ENCODE results near the gene KAZN. TPM values are rescaled to one million over a fixed set of nuclear protein-coding genes. Genes with fewer than 3 reads are reported as not detected.

Gene KAZN
- total and polyA plus RNA-seq, 4 donors, result 7.6 to 18.8 (median 11.2) TPM

DNA sequence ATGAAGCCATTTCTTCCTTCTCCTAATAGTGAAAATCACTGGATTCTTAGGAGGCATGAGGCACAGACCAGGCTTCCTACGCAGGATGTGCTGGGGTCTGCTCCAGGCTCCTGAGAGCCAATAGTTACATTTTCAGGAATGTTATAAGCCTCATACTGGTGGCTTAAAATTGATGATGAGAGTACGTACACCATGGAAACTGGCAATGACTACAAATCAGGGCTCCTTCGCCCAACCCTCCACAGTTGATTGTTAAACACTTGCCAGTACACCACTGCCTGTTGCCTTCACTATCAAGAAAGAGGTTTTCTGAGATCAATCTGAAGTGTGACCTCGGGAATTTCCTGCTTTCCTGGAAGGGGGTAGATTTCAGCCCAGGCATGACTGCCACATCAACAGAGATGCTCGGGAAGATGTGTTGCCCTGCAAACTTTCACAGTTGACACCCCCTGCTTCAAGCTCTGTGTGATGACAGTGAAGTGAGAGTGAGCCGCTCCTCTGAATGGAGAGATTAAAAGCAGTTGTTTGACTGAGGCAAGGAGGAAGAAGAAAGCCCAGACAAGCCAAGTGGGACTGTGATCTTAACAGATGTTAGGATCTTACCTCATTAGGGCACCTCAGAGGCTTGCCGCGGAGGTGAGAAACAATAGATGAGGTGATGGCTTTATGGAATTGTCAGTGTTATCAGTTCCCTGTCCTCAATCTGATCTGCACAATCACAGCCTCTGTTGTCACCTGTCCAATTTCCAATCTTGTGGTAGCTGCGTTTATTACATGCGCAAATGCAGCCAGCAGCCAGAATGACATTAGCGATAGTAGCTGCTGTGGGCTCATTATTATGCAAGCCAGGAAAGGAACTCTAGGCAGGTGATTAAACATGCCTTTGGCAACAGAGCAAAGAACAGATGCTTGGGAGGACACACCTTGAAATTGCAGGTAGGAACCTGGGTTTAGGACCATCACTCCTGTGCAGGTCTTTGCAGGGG lies 277.3 kb downstream of the KAZN start:
- TF ChIP-seq, protein P1, sequence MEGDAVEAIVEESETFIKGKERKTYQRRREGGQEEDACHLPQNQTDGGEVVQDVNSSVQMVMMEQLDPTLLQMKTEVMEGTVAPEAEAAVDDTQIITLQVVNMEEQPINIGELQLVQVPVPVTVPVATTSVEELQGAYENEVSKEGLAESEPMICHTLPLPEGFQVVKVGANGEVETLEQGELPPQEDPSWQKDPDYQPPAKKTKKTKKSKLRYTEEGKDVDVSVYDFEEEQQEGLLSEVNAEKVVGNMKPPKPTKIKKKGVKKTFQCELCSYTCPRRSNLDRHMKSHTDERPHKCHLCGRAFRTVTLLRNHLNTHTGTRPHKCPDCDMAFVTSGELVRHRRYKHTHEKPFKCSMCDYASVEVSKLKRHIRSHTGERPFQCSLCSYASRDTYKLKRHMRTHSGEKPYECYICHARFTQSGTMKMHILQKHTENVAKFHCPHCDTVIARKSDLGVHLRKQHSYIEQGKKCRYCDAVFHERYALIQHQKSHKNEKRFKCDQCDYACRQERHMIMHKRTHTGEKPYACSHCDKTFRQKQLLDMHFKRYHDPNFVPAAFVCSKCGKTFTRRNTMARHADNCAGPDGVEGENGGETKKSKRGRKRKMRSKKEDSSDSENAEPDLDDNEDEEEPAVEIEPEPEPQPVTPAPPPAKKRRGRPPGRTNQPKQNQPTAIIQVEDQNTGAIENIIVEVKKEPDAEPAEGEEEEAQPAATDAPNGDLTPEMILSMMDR (IDR thresholded peaks at IDR 0.05; ENCODE audit: control extremely low read depth, extremely low read depth), result no peak
- Histone ChIP-seq H3K4me1 (ENCODE audit: control insufficient read depth in 5 of 5, insufficient read depth in 5 of 5, low read length in 5 of 5) (peaks cover 0 to 8% (median 2%) of the 10 kb centered on the region in 5 donors), H3K27me3 (ENCODE audit: control insufficient read depth in 3 of 3, insufficient read depth in 3 of 3, low read length in 2 of 3) (no peaks in the 10 kb centered on the region), H3K9ac (ENCODE audit: insufficient read depth in 1 of 2, low read length in 2 of 2) (no peak overlapping the region), H3K9me3 (ENCODE audit: control insufficient read depth in 4 of 4, insufficient read depth in 3 of 4, low read length in 3 of 4) (no peaks in the 10 kb centered on the region), H3K4me3 (no peak overlapping the region), H3K36me3 (ENCODE audit: control insufficient read depth in 4 of 4, insufficient read depth in 4 of 4, low read length in 4 of 4) (no peaks in the 10 kb centered on the region), H3K27ac (ENCODE audit: low read depth in 1 of 2, low read length in 1 of 2) (no peak overlapping the region)
- ATAC-seq (ENCODE audit: insufficient read depth, low FRiP score) (no peak), DNase-seq (peak in 2 of 3 donors; percentile 37 to 41)
- WGBS, 2 donors, result 30 to 39% methylated on average over 11 of the region's 11 CpGs

DNA sequence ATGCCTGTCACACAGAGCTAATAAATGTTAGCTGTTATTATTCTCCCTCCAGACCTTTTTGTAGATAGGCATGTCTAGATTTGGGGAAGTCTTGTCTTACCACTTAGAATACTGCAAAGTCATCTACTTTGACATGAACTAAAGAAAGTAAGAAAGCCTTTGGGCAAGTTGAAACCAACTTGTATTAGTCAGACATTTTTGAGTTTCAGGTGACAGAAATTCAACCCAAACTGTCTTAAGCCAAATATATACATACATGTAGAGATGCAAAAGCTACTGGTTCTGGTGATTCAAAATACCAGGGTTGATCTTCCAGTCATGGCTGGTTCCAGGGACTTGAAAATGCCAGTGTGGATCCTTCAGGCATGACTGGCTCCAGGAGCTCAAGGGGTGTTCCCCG lies 278.3 kb downstream of the KAZN start:
- WGBS, 2 donors, result 94 to 98% methylated on average over 1 of the region's 1 CpG
- Histone ChIP-seq H3K4me1 (ENCODE audit: control insufficient read depth in 5 of 5, insufficient read depth in 5 of 5, low read length in 5 of 5) (peaks cover 0 to 8% (median 2%) of the 10 kb centered on the region in 5 donors), H3K9ac (ENCODE audit: insufficient read depth in 1 of 2, low read length in 2 of 2) (no peak overlapping the region), H3K27ac (ENCODE audit: low read depth in 1 of 2, low read length in 1 of 2) (no peak overlapping the region), H3K9me3 (ENCODE audit: control insufficient read depth in 4 of 4, insufficient read depth in 3 of 4, low read length in 3 of 4) (peaks cover 0 to 3% (median 0%) of the 10 kb centered on the region in 4 donors), H3K36me3 (ENCODE audit: control insufficient read depth in 4 of 4, insufficient read depth in 4 of 4, low read length in 4 of 4) (no peaks in the 10 kb centered on the region), H3K27me3 (ENCODE audit: control insufficient read depth in 3 of 3, insufficient read depth in 3 of 3, low read length in 2 of 3) (no peaks in the 10 kb centered on the region), H3K4me3 (no peak overlapping the region)
- DNase-seq, result no peak
- no peak for ATAC-seq (ENCODE audit: insufficient read depth, low FRiP score)
- TF ChIP-seq, protein P1 (IDR thresholded peaks at IDR 0.05; ENCODE audit: control extremely low read depth, extremely low read depth), result no peak

DNA sequence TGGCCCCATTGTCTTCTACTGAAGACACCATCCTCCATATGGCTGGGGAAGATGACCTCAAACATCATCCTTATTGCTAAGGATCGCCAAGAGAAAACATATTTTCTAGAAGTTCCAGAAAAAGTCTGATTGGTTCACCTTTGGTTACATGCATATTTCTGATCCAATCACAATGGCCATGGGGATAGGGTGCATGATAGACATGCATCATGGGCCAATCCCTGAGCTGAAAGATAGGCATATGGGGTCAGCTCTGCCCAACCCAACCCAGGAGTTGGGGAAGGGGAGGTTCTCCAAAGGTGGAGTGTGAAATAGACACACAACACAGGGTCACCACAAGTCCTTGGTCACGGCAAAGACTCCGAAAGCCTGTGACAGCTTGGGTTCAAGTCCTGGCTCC lies 278.7 kb downstream of the KAZN start:
- Histone ChIP-seq H3K4me3 (no peak overlapping the region), H3K27ac (ENCODE audit: low read depth in 1 of 2, low read length in 1 of 2) (no peak overlapping the region), H3K9me3 (ENCODE audit: control insufficient read depth in 4 of 4, insufficient read depth in 3 of 4, low read length in 3 of 4) (peaks cover 0 to 3% (median 0%) of the 10 kb centered on the region in 4 donors), H3K4me1 (ENCODE audit: control insufficient read depth in 5 of 5, insufficient read depth in 5 of 5, low read length in 5 of 5) (peaks cover 0 to 10% (median 2%) of the 10 kb centered on the region in 5 donors), H3K36me3 (ENCODE audit: control insufficient read depth in 4 of 4, insufficient read depth in 4 of 4, low read length in 4 of 4) (no peaks in the 10 kb centered on the region), H3K9ac (ENCODE audit: insufficient read depth in 1 of 2, low read length in 2 of 2) (no peak overlapping the region), H3K27me3 (ENCODE audit: control insufficient read depth in 3 of 3, insufficient read depth in 3 of 3, low read length in 2 of 3) (no peaks in the 10 kb centered on the region)
- no peak for ATAC-seq (ENCODE audit: insufficient read depth, low FRiP score)
- WGBS, 2 donors, result 92 to 98% methylated on average over 3 of the region's 3 CpGs
- TF ChIP-seq, protein P1 (IDR thresholded peaks at IDR 0.05; ENCODE audit: control extremely low read depth, extremely low read depth), result no peak
- DNase-seq, result no peak

Measured in lung (tissue), 12 donors.